ENCODE results near the gene GRAMD1B.

The GRAMD1B gene

GRCh38 chr11:123588117-123588863 lies 158.2 kb downstream of the GRAMD1B start:
- DNase-seq (ENCODE audit: low spot score): peak; percentile 65

- DNase-seq (ENCODE audit: low spot score): no peak
Observed at GRCh38 chr11:123588864-123589262, 158.8 kb downstream of the GRAMD1B start.

GRCh38 chr11:123590296-123590912 lies 160.3 kb downstream of the GRAMD1B start:
- peak; percentile 92 for DNase-seq (ENCODE audit: low spot score)

GRCh38 chr11:123593570-123593969 lies 163.5 kb downstream of the GRAMD1B start:
- DNase-seq (ENCODE audit: low spot score): no peak

GRCh38 chr11:123594188-123594901 lies 164.3 kb downstream of the GRAMD1B start:
- DNase-seq (ENCODE audit: low spot score): no peak

GRCh38 chr11:123594921-123595320 lies 164.9 kb downstream of the GRAMD1B start:
- no peak for DNase-seq (ENCODE audit: low spot score)

- DNase-seq (ENCODE audit: low spot score): no peak
Observed at GRCh38 chr11:123597859-123598258, 167.8 kb downstream of the GRAMD1B start.

- DNase-seq (ENCODE audit: low spot score): no peak
Observed at GRCh38 chr11:123601136-123601535, 171.1 kb downstream of the GRAMD1B start.

GRCh38 chr11:123601743-123602142 lies 171.7 kb downstream of the GRAMD1B start:
- DNase-seq (ENCODE audit: low spot score): no peak

GRCh38 chr11:123603666-123604065 lies 173.6 kb downstream of the GRAMD1B start:
- DNase-seq (ENCODE audit: low spot score): no peak

- no peak for DNase-seq (ENCODE audit: low spot score)
Observed at GRCh38 chr11:123607781-123608180, 177.7 kb downstream of the GRAMD1B start.

GRCh38 chr11:123608371-123608770 lies 178.3 kb downstream of the GRAMD1B start:
- DNase-seq (ENCODE audit: low spot score): no peak

- DNase-seq (ENCODE audit: low spot score): no peak
Observed at GRCh38 chr11:123608945-123609344, 178.9 kb downstream of the GRAMD1B start.

GRCh38 chr11:123611698-123612097 lies 181.6 kb downstream of the GRAMD1B start:
- DNase-seq (ENCODE audit: low spot score): no peak

- DNase-seq (ENCODE audit: low spot score): no peak
Observed at GRCh38 chr11:123616505-123617198, 186.6 kb downstream of the GRAMD1B start.

GRCh38 chr11:123622576-123622975 lies 192.5 kb downstream of the GRAMD1B start:
- DNase-seq (ENCODE audit: low spot score): no peak

GRCh38 chr11:123624974-123625373 lies 194.9 kb downstream of the GRAMD1B start:
- no peak for DNase-seq (ENCODE audit: low spot score)

GRCh38 chr11:123628936-123629683 lies 199.0 kb downstream of the GRAMD1B start:
- no peak for DNase-seq (ENCODE audit: low spot score)

- no peak for DNase-seq (ENCODE audit: low spot score)
Observed at GRCh38 chr11:123630126-123630608, 200.1 kb downstream of the GRAMD1B start.

GRCh38 chr11:123640029-123640428 lies 210.0 kb downstream of the GRAMD1B start:
- no peak for DNase-seq (ENCODE audit: low spot score)

GRCh38 chr11:123640677-123641494 lies 210.8 kb downstream of the GRAMD1B start:
- DNase-seq (ENCODE audit: low spot score): peak; percentile 47

Measured in SW480 (cell line).